Measurements from ENCODE around the gene GMDS.

DNA sequence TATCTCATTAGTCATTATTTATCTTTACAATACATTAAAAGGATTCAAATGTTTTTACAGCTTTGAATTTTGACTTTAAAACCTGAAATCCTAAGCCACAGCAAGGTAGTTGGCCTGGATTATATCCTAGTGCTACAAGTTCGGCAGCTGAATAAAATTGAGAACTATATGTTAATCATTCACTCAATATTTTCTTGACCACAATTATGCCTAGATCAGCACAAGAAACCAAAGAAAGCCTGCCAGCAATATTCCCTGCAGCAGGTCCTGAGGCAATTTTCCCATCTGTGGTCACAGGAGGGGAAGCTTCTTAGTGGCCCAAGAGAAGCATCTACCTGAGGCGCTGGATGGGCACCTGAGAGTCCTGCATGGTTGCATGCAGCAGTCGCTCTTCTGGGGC is 183.5 kb downstream of the GMDS start:
- no peak for TF ChIP-seq POLR2A (IDR thresholded peaks at IDR 0.05)
- TF ChIP-seq CTCF (IDR thresholded peaks at IDR 0.05) = no peak

Measured in ovary (tissue), 3 donors.